Measurements from ENCODE around the gene LIN28B.
"Not testable (repeated sequence)": the region's sequence is repeated elsewhere in the genome, so short reads cannot be mapped to it uniquely, and the experiment has no call there.

LIN28B gene

DNA sequence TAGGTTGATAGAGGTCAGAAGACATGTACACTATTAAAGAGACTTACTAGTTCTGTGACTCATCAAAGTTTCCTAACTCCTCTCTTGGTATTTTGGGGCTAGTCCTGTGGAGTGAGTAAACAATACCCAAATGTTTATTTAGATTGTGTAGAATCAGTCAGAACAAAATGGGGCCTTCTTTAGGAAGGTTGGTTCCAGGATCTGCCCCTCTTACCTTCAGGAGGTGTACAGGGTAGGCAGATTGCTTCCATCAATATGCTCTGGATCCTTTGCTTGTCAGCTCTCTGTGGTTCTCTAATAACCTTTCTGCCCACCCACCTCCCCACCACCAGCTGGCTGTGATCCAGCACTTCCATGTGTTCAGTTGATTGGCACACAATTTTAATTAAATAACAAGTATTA is 115.9 kb downstream of the LIN28B start:
- no peak overlapping the region for H3K27ac ChIP-seq (ENCODE audit: extremely low read depth, low read depth, low read length)
- no peaks in the 10 kb centered on the region for H3K9me3 ChIP-seq (ENCODE audit: control insufficient read depth, insufficient read depth, low read depth, low read length)
- no peaks in the 10 kb centered on the region for H3K36me3 ChIP-seq (ENCODE audit: control insufficient read depth in 2 of 2, insufficient read depth in 1 of 2, low read length in 2 of 2)
- TF ChIP-seq ZBTB17 (tag by site-specific recombination; IDR thresholded peaks at IDR 0.05) (peak; percentile 62; the same call in 1 of the 2 replicates), ZFHX2 (tag by site-specific recombination; conservative IDR thresholded peaks at IDR 0.05) (0 out of 2 replicates have a peak, but pooled peaks have one; percentile 19), EGR2 (tag by site-specific recombination; IDR thresholded peaks at IDR 0.05; ENCODE audit: low read depth) (0 out of 2 replicates have a peak, but pooled peaks have one; percentile 26), ZNF366 (tag by site-specific recombination; conservative IDR thresholded peaks at IDR 0.05) (0 out of 2 replicates have a peak, but pooled peaks have one; percentile 18), ZNF157 (tag by site-specific recombination; IDR thresholded peaks at IDR 0.05) (no peak)
- TF ChIP-seq, protein P1, sequence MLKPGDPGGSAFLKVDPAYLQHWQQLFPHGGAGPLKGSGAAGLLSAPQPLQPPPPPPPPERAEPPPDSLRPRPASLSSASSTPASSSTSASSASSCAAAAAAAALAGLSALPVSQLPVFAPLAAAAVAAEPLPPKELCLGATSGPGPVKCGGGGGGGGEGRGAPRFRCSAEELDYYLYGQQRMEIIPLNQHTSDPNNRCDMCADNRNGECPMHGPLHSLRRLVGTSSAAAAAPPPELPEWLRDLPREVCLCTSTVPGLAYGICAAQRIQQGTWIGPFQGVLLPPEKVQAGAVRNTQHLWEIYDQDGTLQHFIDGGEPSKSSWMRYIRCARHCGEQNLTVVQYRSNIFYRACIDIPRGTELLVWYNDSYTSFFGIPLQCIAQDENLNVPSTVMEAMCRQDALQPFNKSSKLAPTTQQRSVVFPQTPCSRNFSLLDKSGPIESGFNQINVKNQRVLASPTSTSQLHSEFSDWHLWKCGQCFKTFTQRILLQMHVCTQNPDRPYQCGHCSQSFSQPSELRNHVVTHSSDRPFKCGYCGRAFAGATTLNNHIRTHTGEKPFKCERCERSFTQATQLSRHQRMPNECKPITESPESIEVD (tag by site-specific recombination; IDR thresholded peaks at IDR 0.05) = 0 out of 2 replicates have a peak, but pooled peaks have one; percentile 62
- H3K4me3 ChIP-seq (ENCODE audit: low read depth, low read length) = no peak overlapping the region
- ChIA-PET CTCF (interaction anchor here (0.6 to 1.2 kb wide), 4 partner anchors 15 to 133 kb away, joined by 3 read pairs; no protein-coding TSS in a partner anchor), POLR2A (no interaction called here)
- peaks cover 14% of the 10 kb centered on the region for H3K4me1 ChIP-seq (ENCODE audit: control insufficient read depth, insufficient read depth, low read length)

DNA sequence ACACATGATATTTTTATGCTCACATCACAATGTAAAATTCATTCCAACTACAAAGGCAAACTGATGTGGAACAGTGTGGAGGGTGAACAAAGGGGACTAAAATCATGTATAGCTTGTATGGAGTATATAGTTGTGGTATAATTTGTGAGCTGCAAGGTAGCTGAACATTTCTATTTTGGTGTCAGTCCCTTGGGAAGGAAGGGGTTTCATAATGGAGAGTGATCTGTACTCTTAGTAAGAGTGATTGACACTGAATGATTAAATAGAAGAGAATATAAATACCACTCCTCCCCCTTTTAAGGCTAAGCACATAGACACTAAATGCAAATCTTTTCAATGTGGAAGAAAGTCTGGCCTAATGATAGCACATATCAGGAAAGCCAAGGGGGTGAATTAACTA is 118.3 kb downstream of the LIN28B start:
- no peaks in the 10 kb centered on the region for H3K9me3 ChIP-seq (ENCODE audit: control insufficient read depth, insufficient read depth, low read depth, low read length)
- CTCF ChIA-PET = interaction anchor here (0.6 to 1.7 kb wide), 7 partner anchors 11 to 535 kb away, joined by 3 to 4 read pairs (median 3); partner anchors contain the start of gene HACE1
- no peak overlapping the region for H3K4me3 ChIP-seq (ENCODE audit: low read depth, low read length)
- POLR2A ChIA-PET = no interaction called here
- H3K36me3 ChIP-seq (ENCODE audit: control insufficient read depth in 2 of 2, insufficient read depth in 1 of 2, low read length in 2 of 2) = peaks cover 0 to 8% of the 10 kb centered on the region in 2 experiments; a peak in 1 of 3 replicates
- H3K4me1 ChIP-seq (ENCODE audit: control insufficient read depth, insufficient read depth, low read length) = peaks cover 12% of the 10 kb centered on the region
- TF ChIP-seq, protein P2, sequence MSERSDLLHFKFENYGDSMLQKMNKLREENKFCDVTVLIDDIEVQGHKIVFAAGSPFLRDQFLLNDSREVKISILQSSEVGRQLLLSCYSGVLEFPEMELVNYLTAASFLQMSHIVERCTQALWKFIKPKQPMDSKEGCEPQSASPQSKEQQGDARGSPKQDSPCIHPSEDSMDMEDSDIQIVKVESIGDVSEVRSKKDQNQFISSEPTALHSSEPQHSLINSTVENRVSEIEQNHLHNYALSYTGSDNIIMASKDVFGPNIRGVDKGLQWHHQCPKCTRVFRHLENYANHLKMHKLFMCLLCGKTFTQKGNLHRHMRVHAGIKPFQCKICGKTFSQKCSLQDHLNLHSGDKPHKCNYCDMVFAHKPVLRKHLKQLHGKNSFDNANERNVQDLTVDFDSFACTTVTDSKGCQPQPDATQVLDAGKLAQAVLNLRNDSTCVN (tag by site-specific recombination; optimal IDR thresholded peaks at IDR 0.05) = no peak
- TF ChIP-seq ZNF2 (tag by site-specific recombination; IDR thresholded peaks at IDR 0.05) = no peak
- TF ChIP-seq ZFP37 (tag by site-specific recombination; IDR thresholded peaks at IDR 0.05) = no peak
- no peak for TF ChIP-seq ZNF239 (tag by site-specific recombination; IDR thresholded peaks at IDR 0.05)
- no peak for TF ChIP-seq TRIM28 (IDR thresholded peaks at IDR 0.05; ENCODE audit: borderline replicate concordance, low read length)
- TF ChIP-seq SP2 (tag by site-specific recombination; IDR thresholded peaks at IDR 0.05) = no peak
- TF ChIP-seq ZNF433 (tag by site-specific recombination; IDR thresholded peaks at IDR 0.05; ENCODE audit: low read depth) = no peak
- no peak for TF ChIP-seq ZNF341 (tag by site-specific recombination; IDR thresholded peaks at IDR 0.05; ENCODE audit: low read depth)
- no peak for TF ChIP-seq ZNF184 (tag by site-specific recombination; IDR thresholded peaks at IDR 0.05)
- TF ChIP-seq ZNF560 (tag by site-specific recombination; IDR thresholded peaks at IDR 0.05; ENCODE audit: borderline replicate concordance) = no peak
- TF ChIP-seq, protein P3, sequence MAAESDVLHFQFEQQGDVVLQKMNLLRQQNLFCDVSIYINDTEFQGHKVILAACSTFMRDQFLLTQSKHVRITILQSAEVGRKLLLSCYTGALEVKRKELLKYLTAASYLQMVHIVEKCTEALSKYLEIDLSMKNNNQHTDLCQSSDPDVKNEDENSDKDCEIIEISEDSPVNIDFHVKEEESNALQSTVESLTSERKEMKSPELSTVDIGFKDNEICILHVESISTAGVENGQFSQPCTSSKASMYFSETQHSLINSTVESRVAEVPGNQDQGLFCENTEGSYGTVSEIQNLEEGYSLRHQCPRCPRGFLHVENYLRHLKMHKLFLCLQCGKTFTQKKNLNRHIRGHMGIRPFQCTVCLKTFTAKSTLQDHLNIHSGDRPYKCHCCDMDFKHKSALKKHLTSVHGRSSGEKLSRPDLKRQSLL (tag by site-specific recombination; IDR thresholded peaks at IDR 0.05) = no peak
- no peak for TF ChIP-seq ZSCAN30 (tag by site-specific recombination; IDR thresholded peaks at IDR 0.05)
- TF ChIP-seq PRDM1 (tag by site-specific recombination; IDR thresholded peaks at IDR 0.05) = no peak
- H3K27ac ChIP-seq (ENCODE audit: extremely low read depth, low read depth, low read length) = no peak overlapping the region

DNA sequence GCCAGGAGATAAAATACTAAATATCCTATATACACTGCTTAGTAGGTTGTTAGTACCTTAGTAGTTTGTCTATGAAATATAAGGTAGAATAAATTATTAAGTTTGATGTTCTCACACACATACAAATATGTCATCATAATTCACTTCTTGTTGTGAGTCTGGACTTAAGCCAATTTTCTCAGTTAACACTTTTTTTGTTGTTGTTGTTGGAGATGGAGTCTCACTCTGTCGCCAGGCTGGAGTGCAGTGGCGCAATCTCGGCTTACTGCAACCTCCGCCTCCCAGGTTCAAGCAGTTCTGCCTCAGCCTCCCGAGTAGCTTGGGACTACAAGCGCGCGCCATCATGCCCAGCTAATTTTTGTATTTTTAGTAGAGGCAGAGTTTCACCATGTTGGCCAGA is 119.5 kb downstream of the LIN28B start:
- H3K9me3 ChIP-seq (ENCODE audit: control insufficient read depth, insufficient read depth, low read depth, low read length); POLR2A ChIA-PET; H3K4me3 ChIP-seq (ENCODE audit: low read depth, low read length); H3K27ac ChIP-seq (ENCODE audit: extremely low read depth, low read depth, low read length): not testable (repeated sequence)
- CTCF ChIA-PET = interaction anchor here (1.4 to 5.1 kb wide), 9 partner anchors 81 to 393 kb away, joined by 3 to 47 read pairs (median 20); partner anchors contain the start of gene LIN28B
- Histone ChIP-seq H3K4me1 (ENCODE audit: control insufficient read depth, insufficient read depth, low read length) (peaks cover 12% of the 10 kb centered on the region), H3K36me3 (ENCODE audit: control insufficient read depth in 2 of 2, insufficient read depth in 1 of 2, low read length in 2 of 2) (peaks cover 0 to 13% of the 10 kb centered on the region in 2 experiments; a peak in 1 of 3 replicates)
- TF ChIP-seq ZNF629 (tag by site-specific recombination; IDR thresholded peaks at IDR 0.05) = peak; percentile 45; the same call in 1 of the 2 replicates
- TF ChIP-seq, protein P3 (tag by site-specific recombination; IDR thresholded peaks at IDR 0.05) = peak; percentile 54; the same call in 1 of the 2 replicates

Measured in HEK293 (cell line).